Fibroblast of lung (primary cell): ENCODE results near the gene PCBP3. TPM values are rescaled to one million over a fixed set of nuclear protein-coding genes. Genes with fewer than 3 reads are reported as not detected.

Source experiments
- DNase-seq, 2 donors: peaks; one replicate each; pipeline versions ENCODE4 v3.0.0 to v3.0.0-alpha.2; 2010; ENCODE audit warnings: low read depth in 2 of 2
- H2AFZ ChIP-seq: 2 replicates; pipeline ENCODE4 v1.5.1; 2012; ENCODE audit warnings: low read length, control low read depth, inconsistent platforms
- H3K27ac ChIP-seq: 2 replicates; pipeline ENCODE4 v1.5.1; 2011; ENCODE audit warnings: low read length, control low read depth; ENCODE audit not compliant: insufficient read depth
- H3K27me3 ChIP-seq: 2 replicates; pipeline ENCODE4 v1.5.1; 2011; ENCODE audit warnings: mild to moderate bottlenecking, low read length; ENCODE audit not compliant: control insufficient read depth, insufficient read depth
- H3K36me3 ChIP-seq: 2 replicates; pipeline ENCODE4 v1.5.1; 2011; ENCODE audit warnings: low read length; ENCODE audit not compliant: control insufficient read depth, insufficient read depth
- H3K4me1 ChIP-seq: 2 replicates; pipeline ENCODE4 v1.5.1; 2011; ENCODE audit warnings: low read length; ENCODE audit not compliant: control insufficient read depth, insufficient read depth; ENCODE audit errors: extremely low read depth
- H3K4me2 ChIP-seq: 2 replicates; pipeline ENCODE4 v1.5.1; 2011; ENCODE audit warnings: low read length, control low read depth; ENCODE audit not compliant: insufficient read depth; ENCODE audit errors: extremely low read depth
- H3K4me3 ChIP-seq, 4 experiments: fragments of 200-600 bp in 1 of 4; sonication (generic) in 1 of 4; replicated peaks in 1 of 4; 2 replicates each; pipeline ENCODE4 v1.5.1; 2011 to 2016; ENCODE audit warnings: low read length in 4 of 4, low read depth in 3 of 4, mild to moderate bottlenecking in 3 of 4, control low read depth in 2 of 4, inconsistent platforms in 1 of 4, mixed read lengths in 1 of 4; ENCODE audit not compliant: insufficient read depth in 1 of 4; ENCODE audit errors: control extremely low read depth in 1 of 4
- H3K79me2 ChIP-seq: 2 replicates; pipeline ENCODE4 v1.5.1; 2012; ENCODE audit warnings: mild to moderate bottlenecking, low read length, inconsistent platforms; ENCODE audit not compliant: control insufficient read depth, insufficient read depth
- H3K9ac ChIP-seq: 2 replicates; pipeline ENCODE4 v1.5.1; 2011; ENCODE audit warnings: mild to moderate bottlenecking, low read length, control low read depth; ENCODE audit not compliant: insufficient read depth
- H3K9me3 ChIP-seq: 2 replicates; pipeline ENCODE4 v1.5.1; 2012; ENCODE audit warnings: low read depth, low read length; ENCODE audit not compliant: control insufficient read depth, insufficient read depth
- H4K20me1 ChIP-seq: 2 replicates; pipeline ENCODE4 v1.5.1; 2011; ENCODE audit warnings: low read length; ENCODE audit not compliant: control insufficient read depth, insufficient read depth; ENCODE audit errors: extremely low read depth
- CTCF ChIP-seq, 2 donors: IDR thresholded peaks in 1 of 2; conservative IDR thresholded peaks in 1 of 2; 1 replicate in 1 of 2; 2 replicates in 1 of 2; pipeline ENCODE4 v1.5.1; 2011 to 2012; ENCODE audit warnings: low read length in 2 of 2, control low read depth in 1 of 2, inconsistent platforms in 1 of 2, low read depth in 1 of 2, mild to moderate bottlenecking in 1 of 2
- EZH2 ChIP-seq: IDR thresholded peaks from 2 replicates; pipeline ENCODE4 v1.5.1; 2012; ENCODE audit warnings: low read length, control low read depth, mild to moderate bottlenecking; ENCODE audit errors: missing control alignments
- polyA plus RNA-seq, 2 donors: library from polyadenylated mRNA; depleted of rRNA in 1 of 2; stranded (reverse) in 1 of 2; unstranded in 1 of 2; fragments of >200 nt; gene quantifications; 2 replicates each; pipeline ENCODE4 v1.2.1, GENCODE V29; 2011 to 2012; ENCODE audit warnings: missing spikeins in 1 of 2
- total RNA-seq: library from RNA; depleted of rRNA; stranded (reverse); fragments of >200 nt; gene quantifications from 2 replicates; pipeline ENCODE4 v1.2.1, GENCODE V29; 2014

Gene PCBP3
- total and polyA plus RNA-seq, 2 donors (not counting 1 experiment from before 2014, with no cell fraction given) = 0.51 to 1.7 TPM

GRCh38 chr21:45857761-45858160 lies 214.2 kb downstream of the PCBP3 start:
- Histone ChIP-seq H3K4me1 (no peaks in the 10 kb centered on the region), H4K20me1 (no peaks in the 10 kb centered on the region), H3K9me3 (no peaks in the 10 kb centered on the region), H3K79me2 (no peaks in the 10 kb centered on the region), H3K4me2 (no peak overlapping the region), H3K9ac (no peak overlapping the region), H2AFZ (no peak overlapping the region), H3K4me3 (no peak overlapping the region), H3K27me3 (no peaks in the 10 kb centered on the region), H3K27ac (no peak overlapping the region), H3K36me3 (no peaks in the 10 kb centered on the region)
- TF ChIP-seq CTCF (conservative IDR thresholded peaks at IDR 0.05 in 1 of 2, IDR thresholded peaks at IDR 0.05 in 1 of 2; ENCODE audit: low read depth in 1 of 2, low read length in 2 of 2) = no peak
- no peak for TF ChIP-seq EZH2
- DNase-seq = no peak

- Histone ChIP-seq H3K4me1 (no peaks in the 10 kb centered on the region), H3K4me2 (no peak overlapping the region)
These were observed 214.7 kb downstream of the PCBP3 start for GRCh38 chr21:45858180-45858579.

GRCh38 chr21:45859041-45859761 lies 215.7 kb downstream of the PCBP3 start:
- Histone ChIP-seq H3K4me2 (no peak overlapping the region), H3K9ac (no peak overlapping the region), H3K27ac (no peak overlapping the region), H2AFZ (no peak overlapping the region), H3K27me3 (no peaks in the 10 kb centered on the region), H3K79me2 (no peaks in the 10 kb centered on the region), H3K4me1 (no peaks in the 10 kb centered on the region), H3K36me3 (no peaks in the 10 kb centered on the region), H4K20me1 (no peaks in the 10 kb centered on the region), H3K4me3 (no peak overlapping the region), H3K9me3 (no peaks in the 10 kb centered on the region)
- no peak for DNase-seq
- no peak for TF ChIP-seq EZH2
- TF ChIP-seq CTCF (conservative IDR thresholded peaks at IDR 0.05 in 1 of 2, IDR thresholded peaks at IDR 0.05 in 1 of 2; ENCODE audit: low read depth in 1 of 2, low read length in 2 of 2) = no peak

More at GRCh38 chr21:45858180-45858579, 214.7 kb downstream of the PCBP3 start:
- no peaks in the 10 kb centered on the region for H3K79me2 ChIP-seq
- H2AFZ ChIP-seq = no peak overlapping the region
- H3K4me3 ChIP-seq = no peak overlapping the region
- no peaks in the 10 kb centered on the region for H3K9me3 ChIP-seq
- H4K20me1 ChIP-seq = no peaks in the 10 kb centered on the region
- H3K27me3 ChIP-seq = no peaks in the 10 kb centered on the region
- no peaks in the 10 kb centered on the region for H3K36me3 ChIP-seq
- DNase-seq = no peak
- H3K27ac ChIP-seq = no peak overlapping the region
- no peak overlapping the region for H3K9ac ChIP-seq
- TF ChIP-seq EZH2 = no peak
- TF ChIP-seq CTCF (conservative IDR thresholded peaks at IDR 0.05 in 1 of 2, IDR thresholded peaks at IDR 0.05 in 1 of 2; ENCODE audit: low read depth in 1 of 2, low read length in 2 of 2) = no peak
